K562 (cell line): ENCODE results near the gene MMS19. TPM values are rescaled to one million over a fixed set of nuclear protein-coding genes. Genes with fewer than 3 reads are reported as not detected.

Source experiments
- ATAC-seq: fragments of 200-7000 bp; cut with Tn5 transposase; 3 replicates; pipeline ENCODE4 v1.9.1; 2020; ENCODE audit warnings: moderate library complexity
- BruUV-seq: library from RNA; stranded (reverse); fragments of 400-500 nt; replicated peaks from 2 replicates; lab custom pipeline; 2021; lab: Mats Ljungman, UMichigan
- CTCF ChIA-PET: fragments of 300-600 bp; formaldehyde crosslinking; extraction: SDS; loops from one replicate; lab custom pipeline; 2021; ENCODE audit warnings: low intra/inter-chr PET ratio; lab: Yijun Ruan, JAX
- POLR2A ChIA-PET: fragments of 300-600, 350-650 bp; sonication (Branson Sonifier 250); formaldehyde crosslinking; extraction: SDS; loops from one replicate; lab custom pipeline; 2021; ENCODE audit warnings: antibody characterized with exemption, inconsistent platforms; lab: Yijun Ruan, JAX
- DNase-seq, 4 experiments: peaks; one replicate each; pipeline versions ENCODE4 v3.0.0 to v3.0.0-alpha.2; 2011 to 2018; ENCODE audit warnings: low spot score in 3 of 4, mixed read lengths in 3 of 4; ENCODE audit errors: extremely low read depth in 1 of 4
- FAIRE-seq: peaks from 2 replicates; lab custom pipeline; 2011; peaks lifted over from hg19 to GRCh38; lab: Jason Lieb, UNC
- H2AFZ ChIP-seq: 2 replicates; pipeline ENCODE4 v1.6.0; 2011; ENCODE audit warnings: low read depth, low read length, control low read depth, inconsistent platforms
- H3K27ac ChIP-seq: fragments of 200-600 bp; 3 replicates; pipeline ENCODE4 v1.8.0; 2011; ENCODE audit warnings: low read depth, mild to moderate bottlenecking, control low read depth, inconsistent platforms, low read length, moderate library complexity, mixed read lengths; ENCODE audit errors: extremely low read depth
- H3K27me3 ChIP-seq, 2 experiments: fragments of 300-600 bp in 1 of 2; 2 replicates in 1 of 2; 3 replicates in 1 of 2; pipeline versions ENCODE4 v1.6.0 to v1.8.0; 2011; ENCODE audit warnings: inconsistent platforms in 2 of 2, low read length in 2 of 2, mild to moderate bottlenecking in 1 of 2, mixed read lengths in 1 of 2, moderate library complexity in 1 of 2; ENCODE audit not compliant: control insufficient read depth in 2 of 2, insufficient read depth in 2 of 2
- H3K36me3 ChIP-seq: fragments of 300-600 bp; 3 replicates; pipeline ENCODE4 v1.8.0; 2011; ENCODE audit warnings: mild to moderate bottlenecking, low read length, inconsistent platforms; ENCODE audit not compliant: control insufficient read depth, insufficient read depth
- H3K4me1 ChIP-seq, 2 experiments: fragments of 200-600 bp in 1 of 2; replicated peaks in 1 of 2; 2 replicates in 1 of 2; 3 replicates in 1 of 2; pipeline versions ENCODE4 v1.5.1 to v1.8.0; 2011; ENCODE audit warnings: inconsistent platforms in 2 of 2, low read length in 2 of 2, mild to moderate bottlenecking in 1 of 2, mixed read lengths in 1 of 2, moderate library complexity in 1 of 2; ENCODE audit not compliant: control insufficient read depth in 2 of 2, insufficient read depth in 2 of 2
- H3K4me2 ChIP-seq: 2 replicates; pipeline ENCODE4 v1.6.1; 2011; ENCODE audit warnings: low read length, control low read depth, inconsistent platforms, mixed read lengths; ENCODE audit not compliant: insufficient read depth
- H3K4me3 ChIP-seq: fragments of 200-600 bp; sonication (generic), shearing (Covaris generic); 2 replicates; pipeline ENCODE4 v1.5.1; 2016; ENCODE audit warnings: control low read depth, inconsistent platforms
- H3K79me2 ChIP-seq: fragments of 200-600 bp; 3 replicates; pipeline ENCODE4 v1.8.0; 2011; ENCODE audit warnings: low read length, inconsistent platforms; ENCODE audit not compliant: control insufficient read depth, insufficient read depth
- H3K9ac ChIP-seq, 2 experiments: 2 replicates each; pipeline versions ENCODE4 v1.6.0 to v1.6.1; 2011; ENCODE audit warnings: low read depth in 2 of 2, low read length in 2 of 2, control low read depth in 1 of 2, inconsistent platforms in 1 of 2, mild to moderate bottlenecking in 1 of 2, mixed read lengths in 1 of 2; ENCODE audit not compliant: insufficient read depth in 1 of 2
- H3K9me1 ChIP-seq: one replicate; pipeline ENCODE4 v1.6.0; 2011; ENCODE audit warnings: inconsistent platforms, mild to moderate bottlenecking, low read length, moderate library complexity; ENCODE audit not compliant: control insufficient read depth, insufficient read depth
- H3K9me3 ChIP-seq: replicated peaks from 2 replicates; pipeline ENCODE4 v1.5.1; 2011; ENCODE audit warnings: low read depth, low read length, inconsistent platforms; ENCODE audit not compliant: control insufficient read depth, insufficient read depth
- H4K20me1 ChIP-seq: replicated peaks from 2 replicates; pipeline ENCODE4 v1.6.1; 2011; ENCODE audit warnings: low read length, inconsistent platforms, mixed read lengths; ENCODE audit not compliant: control insufficient read depth, insufficient read depth
- CBFA2T2 ChIP-seq: fragments of 450-650 bp; conservative IDR thresholded peaks from 2 replicates; pipeline ENCODE4 v1.6.1; 2017; ENCODE audit warnings: mild to moderate bottlenecking
- GTF2B ChIP-seq: IDR thresholded peaks from 2 replicates; pipeline ENCODE4 v1.6.1; 2011; ENCODE audit not compliant: insufficient read length; ENCODE audit errors: extremely low read depth
- ID3 ChIP-seq, 2 experiments: fragments of 250-450 bp in 1 of 2; fragments of 450-650 bp in 1 of 2; sonication (Bioruptor Pico) in 1 of 2; IDR thresholded peaks; 2 replicates each; pipeline versions ENCODE4 v1.6.1 to v1.8.0; 2016 to 2021; ENCODE audit warnings: mild to moderate bottlenecking in 2 of 2, moderate library complexity in 2 of 2, missing compliant biosample characterization in 1 of 2, missing genetic modification characterization in 1 of 2
- LEF1 ChIP-seq: fragments of 450-650 bp; IDR thresholded peaks from 2 replicates; pipeline ENCODE4 v1.6.1; 2016; ENCODE audit warnings: mild to moderate bottlenecking
- RB1 ChIP-seq: fragments of 450-650 bp; IDR thresholded peaks from 2 replicates; pipeline ENCODE4 v1.6.1; 2017; ENCODE audit warnings: low read depth, mild to moderate bottlenecking
- RBM15 ChIP-seq: fragments of 200-400 bp; formaldehyde crosslinking; IDR thresholded peaks from 2 replicates; pipeline ENCODE4 v1.6.1; 2018; ENCODE audit warnings: mild to moderate bottlenecking, low read length, moderate library complexity; ENCODE audit not compliant: insufficient read depth
- SMARCB1 ChIP-seq: IDR thresholded peaks from 2 replicates; pipeline ENCODE4 v1.6.1; 2011; ENCODE audit warnings: improper control_type of control experiment, low read depth; ENCODE audit not compliant: insufficient read length
- SNAPC5 ChIP-seq: fragments of 250-450 bp; sonication (Bioruptor Pico); IDR thresholded peaks from 2 replicates; pipeline ENCODE4 v1.8.0; 2021; ENCODE audit warnings: moderate library complexity, mild to moderate bottlenecking, inconsistent platforms
- THAP12 ChIP-seq: fragments of 250-450 bp; sonication (Bioruptor Pico); IDR thresholded peaks from 2 replicates; pipeline ENCODE4 v1.9.0; 2021; ENCODE audit warnings: mild to moderate bottlenecking, inconsistent platforms
- ZBTB9 ChIP-seq: fragments of 450-650 bp; formaldehyde crosslinking; IDR thresholded peaks from 2 replicates; pipeline ENCODE4 v1.4.0; 2020; ENCODE audit warnings: mild to moderate bottlenecking, moderate library complexity
- ZNF395 ChIP-seq: fragments of 200-800 bp; sonication (Bioruptor generic); IDR thresholded peaks from 2 replicates; pipeline ENCODE4 v1.6.1; 2017; ENCODE audit warnings: missing genetic modification characterization, missing compliant biosample characterization
- WGBS: fragments of 100-300 bp; shearing (Covaris generic); methylation state at CpG from one replicate; pipeline ENCODE4 v1.1.6; 2016; ENCODE audit warnings: low coverage, mixed read lengths; ENCODE audit not compliant: insufficient coverage; ENCODE audit errors: missing lambda C conversion rate; 5-methylcytosine and 5-hydroxymethylcytosine counted together
- in situ Hi-C: fragments of 300-500 bp; cut with MboI; formaldehyde crosslinking; loops from 4 replicates; pipeline ENCODE4 v1.15.0; 2018; ENCODE audit warnings: inconsistent platforms, mixed read lengths
- intact Hi-C: fragments of 100-400 bp; cut with micrococcal nuclease; formaldehyde crosslinking; loops from 2 replicates; pipeline ENCODE4 v1.14.2; 2022
- polyA plus RNA-seq, 8 experiments: library from polyadenylated mRNA; depleted of rRNA in 4 of 8; stranded (reverse) in 5 of 8; unstranded in 3 of 8; fragments of >200 nt; fragmentation: Nextera tagmentation in 2 of 8; fragmentation: Illumina TruSeq in 1 of 8; extraction: Ambion mirVana in 2 of 8; extraction: Trizol in 1 of 8; gene quantifications; 2 replicates each; pipeline versions ENCODE4 v1.2.1 to v1.2.3, GENCODE V29; 2011 to 2014; ENCODE audit warnings: inconsistent platforms in 1 of 8, missing spikeins in 1 of 8
- total RNA-seq, 7 experiments: library from RNA; depleted of rRNA in 6 of 7; stranded (reverse); fragments of >200 nt in 6 of 7; fragmentation: Illumina TruSeq in 2 of 7; extraction: Trizol in 2 of 7; gene quantifications; 2 replicates each; pipeline versions ENCODE4 v1.2.1 to v1.2.3, GENCODE V29; 2011 to 2021; ENCODE audit warnings: low replicate concordance in 1 of 7

Gene MMS19
- total and polyA plus RNA-seq, 9 of the 15 experiments (the other 6 are each of a cell fraction or from before 2014, with no cell fraction given), result 40.1 to 110 (median 62.9) TPM

GRCh38 chr10:97518301-97519043 is 20.2 kb upstream of the MMS19 start:
- Histone ChIP-seq H3K9me1 (no peaks in the 10 kb centered on the region), H3K9me3 (no peaks in the 10 kb centered on the region), H3K4me3 (no peak overlapping the region), H3K9ac (no peak overlapping the region; a peak in 1 of 4 replicates), H3K27me3 (peaks cover 21 to 73% of the 10 kb centered on the region in 2 experiments; a peak in 4 of 5 replicates), H3K36me3 (no peaks in the 10 kb centered on the region), H3K4me1 (no peaks in the 10 kb centered on the region), H2AFZ (no peak overlapping the region), H4K20me1 (no peaks in the 10 kb centered on the region), H3K4me2 (no peak overlapping the region), H3K79me2 (no peaks in the 10 kb centered on the region), H3K27ac (no peak overlapping the region)
- intact Hi-C loops (no loop called here), in situ Hi-C loops (no loop called here)
- TF ChIP-seq RBM15 (no peak), RB1 (no peak), THAP12 (CRISPR knock-in tag) (no peak), ID3 (CRISPR knock-in tag; IDR thresholded peaks at IDR 0.05) (no peak), ID3 (tag; IDR thresholded peaks at IDR 0.05) (no peak), ZBTB9 (CRISPR knock-in tag) (no peak), ZNF395 (CRISPR knock-in tag) (no peak), SMARCB1 (no peak), LEF1 (no peak), CBFA2T2 (no peak), GTF2B (no peak), SNAPC5 (CRISPR knock-in tag) (no peak)
- no TSS peak for BruUV-seq
- POLR2A ChIA-PET, result no interaction called here
- ATAC-seq (no peak), DNase-seq (no peak), FAIRE-seq (no peak)
- 2% methylated on average over 9 of the region's 10 CpGs for WGBS
- CTCF ChIA-PET, result interaction anchor here (0.6 kb wide), 2 partner anchors 96 to 111 kb away, joined by 3 read pairs; no protein-coding TSS in a partner anchor
